H1 (cell line): Measurements from ENCODE around the gene DIO3. TPM values are rescaled to one million over a fixed set of nuclear protein-coding genes. Genes with fewer than 3 reads are reported as not detected.

Experiments
- SIX5 ChIP-seq: IDR thresholded peaks from 2 replicates; pipeline ENCODE4 v1.6.1; 2011; ENCODE audit warnings: mild to moderate bottlenecking, low read depth, low read length
- polyA plus RNA-seq, 7 experiments: library from polyadenylated mRNA; depleted of rRNA in 3 of 7; stranded (reverse) in 5 of 7; unstranded in 2 of 7; fragments of >200 nt in 5 of 7; fragments of 200-250 nt in 2 of 7; gene quantifications; 1 replicate in 5 of 7; 2 replicates in 1 of 7; 4 replicates in 1 of 7; pipeline versions ENCODE4 v1.2.1 to v1.2.3, GENCODE V29; 2011 to 2013; ENCODE audit warnings: missing spikeins in 2 of 7, mixed read lengths in 2 of 7
- total RNA-seq: library from RNA; stranded (reverse); fragmentation: NEBNext Ultra II Directional; extraction: Animal tissue kit (Norgen Biotek cat#: 25700); gene quantifications from 2 replicates; pipeline ENCODE4 v1.2.1, GENCODE V29; 2021

DIO3 gene
- total and polyA plus RNA-seq, 2 of the 8 experiments (the other 6 are each of a cell fraction or from before 2014, with no cell fraction given), result 0.17 to 0.19 TPM

GRCh38 chr14:101561897-101562490 is 699 bp downstream of the DIO3 start (continued):
- no peak for TF ChIP-seq SIX5
